ENCODE data around the gene RRM2.
A peak's percentile ranks its signal among the peaks of the same experiment; 100 is the strongest.

RRM2 gene

DNA sequence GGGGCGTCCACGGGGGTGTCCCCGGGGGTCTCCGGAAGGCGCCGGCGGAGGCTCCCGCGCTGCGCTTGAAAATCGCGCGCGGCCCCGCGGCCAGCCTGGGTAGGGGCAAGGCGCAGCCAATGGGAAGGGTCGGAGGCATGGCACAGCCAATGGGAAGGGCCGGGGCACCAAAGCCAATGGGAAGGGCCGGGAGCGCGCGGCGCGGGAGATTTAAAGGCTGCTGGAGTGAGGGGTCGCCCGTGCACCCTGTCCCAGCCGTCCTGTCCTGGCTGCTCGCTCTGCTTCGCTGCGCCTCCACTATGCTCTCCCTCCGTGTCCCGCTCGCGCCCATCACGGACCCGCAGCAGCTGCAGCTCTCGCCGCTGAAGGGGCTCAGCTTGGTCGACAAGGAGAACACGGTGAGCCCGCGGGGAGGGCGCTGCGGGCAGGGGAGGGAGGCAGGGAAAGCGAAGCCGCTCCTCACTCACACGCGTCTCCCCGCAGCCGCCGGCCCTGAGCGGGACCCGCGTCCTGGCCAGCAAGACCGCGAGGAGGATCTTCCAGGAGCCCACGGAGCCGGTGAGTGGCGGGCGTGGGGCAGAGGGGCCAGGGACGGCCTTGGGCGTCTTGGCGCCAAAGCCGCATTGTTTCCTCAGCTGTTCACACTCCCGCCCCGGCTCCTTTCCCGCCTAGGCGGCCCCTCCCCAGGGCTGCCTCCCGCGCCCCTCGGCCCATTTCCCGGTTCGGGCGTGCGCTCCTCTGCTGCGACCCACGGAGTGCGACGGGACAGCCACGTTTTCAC, at the start of gene RRM2:
RRM2 (plus strand) TSS at position 240 of the 781 bp plus-strand sequence; CDS start at position 300, 60 bp downstream.
- peak; percentile 88 for DNase-seq

GRCh38 chr2:10073706-10074105, 48.8 kb upstream of the RRM2 start:
- no peak for DNase-seq

DNA sequence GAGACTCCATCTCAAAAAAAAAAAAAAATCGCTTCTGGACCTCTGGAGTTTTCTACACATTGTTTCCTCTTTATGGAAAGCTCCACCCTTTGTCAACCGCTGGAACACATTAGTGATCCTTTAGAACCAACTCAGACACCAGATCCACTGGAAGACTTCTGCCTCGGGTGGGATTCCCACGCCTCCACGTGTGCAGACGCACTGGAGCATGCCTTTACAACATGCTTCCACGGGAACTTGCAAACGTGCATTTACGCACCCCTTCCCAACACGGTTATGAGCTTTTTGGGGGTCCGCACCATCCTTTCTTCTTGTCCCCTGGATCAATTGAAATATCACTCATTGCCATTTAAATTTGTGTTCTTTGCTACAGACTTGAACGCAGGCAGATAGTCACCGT, 47.4 kb upstream of the RRM2 start:
- DNase-seq, result no peak

DNA sequence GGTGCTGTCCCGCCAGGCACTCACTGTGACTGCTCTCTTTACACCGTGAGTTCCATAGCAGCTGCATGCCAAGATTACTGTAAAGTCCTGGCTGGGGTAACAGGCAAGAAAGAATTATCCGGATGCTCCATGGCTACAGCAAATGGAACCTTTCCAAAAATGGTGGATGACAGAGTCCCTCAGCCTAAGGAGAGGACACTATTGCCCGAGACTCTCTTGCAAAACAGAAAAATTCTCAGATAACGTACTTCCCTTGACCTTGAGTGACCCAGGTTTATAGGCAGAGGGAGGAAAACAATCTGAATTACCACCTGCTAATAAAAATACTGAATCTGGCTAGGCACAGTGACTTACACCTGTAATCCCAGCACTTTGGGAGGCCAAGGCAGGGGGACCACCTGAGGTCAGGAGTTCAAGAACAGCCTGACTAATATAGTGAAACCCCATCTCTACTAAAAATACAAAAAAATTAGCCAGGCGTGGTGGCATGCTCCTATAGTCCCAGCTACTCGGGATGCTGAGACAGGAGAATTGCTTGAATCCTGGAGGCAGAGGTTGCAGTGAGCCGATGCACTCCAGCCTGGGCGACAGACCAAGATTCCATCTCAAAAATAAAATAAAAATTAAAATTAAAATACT, 46.8 kb upstream of the RRM2 start:
- no peak for DNase-seq

DNA sequence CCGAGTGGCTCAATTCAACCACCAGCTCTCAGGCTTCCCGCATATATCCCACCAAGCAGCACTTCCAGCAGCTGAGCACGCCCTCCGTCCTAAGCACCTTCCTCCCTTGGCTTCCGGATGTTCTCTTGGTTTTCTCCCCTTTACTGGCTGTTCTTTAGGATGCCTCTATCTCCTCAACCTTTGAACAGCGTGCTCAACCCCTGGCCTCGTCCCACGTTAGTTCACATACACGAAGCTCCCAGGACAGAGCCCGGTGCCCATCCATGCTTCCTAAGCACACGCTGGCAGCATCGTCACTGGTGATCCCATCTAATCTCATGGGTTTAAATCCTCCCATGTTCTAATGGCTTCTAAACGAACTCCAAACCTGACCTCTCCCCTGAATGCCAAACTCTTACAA, 46.0 kb upstream of the RRM2 start:
- DNase-seq, result no peak

DNA sequence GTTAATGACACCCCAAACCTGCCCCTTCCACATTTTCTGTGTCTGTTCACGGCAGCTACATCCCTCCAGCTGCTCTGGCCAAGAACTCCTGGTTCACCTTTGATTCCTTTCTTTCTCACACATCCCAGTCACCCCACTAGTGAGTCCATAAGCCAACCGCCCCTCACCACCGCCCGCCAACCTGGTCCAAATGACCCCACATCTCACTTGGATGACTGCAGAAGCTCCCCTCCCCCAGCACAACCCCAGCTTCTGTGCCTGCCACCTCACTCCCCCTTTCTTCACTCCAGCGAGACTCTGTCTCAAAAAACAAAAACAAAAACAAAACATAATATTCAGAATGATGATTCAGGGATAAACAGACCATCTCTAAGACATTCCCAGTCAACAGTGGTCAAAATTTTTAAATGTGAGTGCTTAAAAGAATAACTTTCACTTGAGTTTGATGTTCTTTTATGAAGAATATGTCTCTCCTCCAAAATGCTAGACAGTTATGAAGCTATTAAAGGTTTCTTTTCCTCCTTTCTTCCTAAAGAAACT, 45.5 kb upstream of the RRM2 start:
- DNase-seq, result no peak

DNA sequence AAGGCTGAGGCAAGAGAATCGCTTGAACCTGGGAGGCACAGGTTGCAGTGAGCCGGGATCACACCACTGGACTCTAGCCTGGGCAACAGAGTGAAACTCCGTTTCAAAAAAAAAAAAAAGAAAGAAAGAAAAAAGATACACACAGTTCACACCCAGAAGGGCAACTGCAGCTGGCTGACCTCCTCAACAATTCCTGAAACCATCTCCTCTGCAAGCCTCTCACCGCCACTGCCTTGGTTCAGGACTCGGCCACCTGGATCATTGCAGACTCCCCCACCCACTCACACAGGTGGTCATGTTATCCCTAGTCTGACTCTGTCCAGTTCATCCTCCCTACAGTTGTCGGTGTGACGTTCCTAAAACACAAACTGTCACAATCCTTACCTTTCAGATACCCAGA, 44.5 kb upstream of the RRM2 start:
- no peak for DNase-seq

GRCh38 chr2:10078704-10079265, 43.8 kb upstream of the RRM2 start:
- no peak for DNase-seq

DNA sequence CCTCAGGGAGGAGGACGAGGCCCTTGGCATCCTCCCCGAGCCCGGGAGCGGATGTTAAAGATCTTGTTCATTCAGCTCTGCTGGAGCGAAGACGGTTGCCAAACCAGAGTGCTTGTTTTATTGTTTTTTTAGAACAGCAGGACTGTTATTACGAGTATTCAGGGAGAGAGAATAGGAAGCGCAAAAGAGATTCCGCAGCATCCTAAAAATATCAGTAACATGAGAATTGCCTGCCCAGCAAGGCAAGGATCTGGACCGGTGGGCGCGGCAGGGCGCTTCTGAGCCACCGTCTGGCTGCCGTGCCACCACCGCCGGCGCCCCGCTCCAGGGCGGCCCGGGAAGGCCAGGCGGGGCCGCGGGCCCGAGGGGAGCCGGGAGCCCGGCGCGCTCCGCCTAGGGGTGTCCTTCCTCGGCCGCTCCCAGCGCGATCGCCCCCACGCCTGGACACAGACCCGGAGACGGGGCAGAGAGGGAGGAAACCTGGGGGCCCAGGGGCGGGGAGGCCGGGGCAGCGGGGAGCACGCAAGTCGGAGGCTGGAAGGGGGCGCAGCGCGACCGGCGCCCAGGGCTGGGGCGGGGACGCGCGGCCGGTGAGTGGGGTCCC, 43.2 kb upstream of the RRM2 start:
- DNase-seq, result peak; percentile 4

GRCh38 chr2:10079870-10080535, 42.5 kb upstream of the RRM2 start, which contains the start of gene CYS1:
TSS of gene CYS1 (minus strand) at chr2:10080411. CDS start at chr2:10080223, 188 bp downstream.
- DNase-seq, result no peak

DNA sequence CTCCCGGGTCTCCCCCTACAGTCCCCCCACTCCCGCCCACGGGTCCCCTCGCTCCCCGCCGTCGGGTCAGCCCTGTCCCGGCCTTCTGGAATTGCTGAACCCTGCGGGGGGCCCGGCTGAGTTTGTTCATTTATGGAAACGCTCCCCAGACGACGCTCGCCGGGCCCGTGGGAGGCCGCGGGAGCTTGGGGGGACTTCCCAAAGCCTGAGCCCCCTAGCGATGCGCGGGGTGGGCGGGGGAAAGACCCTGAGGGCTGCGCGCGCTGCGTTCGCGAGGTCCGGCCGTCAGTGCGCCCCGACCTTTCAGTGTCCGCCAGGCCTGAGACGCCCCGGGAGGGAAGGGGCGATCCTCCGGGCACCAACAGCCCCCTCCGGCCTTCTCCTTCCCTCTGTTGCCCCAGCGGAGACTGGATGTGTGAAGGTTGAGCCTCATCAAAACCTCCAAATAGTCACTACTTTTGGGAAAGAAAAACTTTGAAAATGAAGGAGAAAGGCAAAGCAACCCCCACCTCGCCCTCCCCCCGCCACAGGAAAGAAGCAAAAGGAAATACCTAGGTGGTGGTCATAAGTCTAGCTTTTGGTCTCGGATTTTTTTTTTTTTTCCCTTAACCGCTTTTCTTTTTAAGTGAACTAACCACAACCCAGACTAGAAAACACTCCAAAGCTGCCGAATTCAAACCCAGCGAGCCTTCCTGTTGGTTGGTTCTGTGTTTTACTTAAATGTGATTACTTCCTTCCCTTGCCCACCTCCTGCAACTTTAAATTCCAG, 41.8 kb upstream of the RRM2 start:
- DNase-seq, result peak; percentile 8

DNA sequence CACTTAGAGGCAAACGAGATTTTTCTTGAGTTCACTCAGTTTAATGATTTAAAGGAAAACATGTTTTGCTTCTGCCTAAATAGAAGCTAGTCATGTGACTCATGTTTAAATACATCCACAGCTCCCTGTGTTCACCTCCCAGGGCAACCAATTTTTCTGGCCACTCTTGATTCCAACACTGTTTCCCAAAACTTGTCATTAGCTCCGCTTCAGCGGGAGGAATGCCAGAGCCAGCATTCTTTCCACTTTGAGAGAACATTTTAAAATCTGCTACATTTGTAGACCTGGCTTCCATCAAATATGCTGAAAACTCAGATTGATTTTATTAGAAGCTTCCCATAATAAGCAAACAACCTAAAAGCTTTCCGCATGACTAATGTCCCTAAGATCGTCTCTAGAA, 39.5 kb upstream of the RRM2 start:
- DNase-seq, result no peak

DNA sequence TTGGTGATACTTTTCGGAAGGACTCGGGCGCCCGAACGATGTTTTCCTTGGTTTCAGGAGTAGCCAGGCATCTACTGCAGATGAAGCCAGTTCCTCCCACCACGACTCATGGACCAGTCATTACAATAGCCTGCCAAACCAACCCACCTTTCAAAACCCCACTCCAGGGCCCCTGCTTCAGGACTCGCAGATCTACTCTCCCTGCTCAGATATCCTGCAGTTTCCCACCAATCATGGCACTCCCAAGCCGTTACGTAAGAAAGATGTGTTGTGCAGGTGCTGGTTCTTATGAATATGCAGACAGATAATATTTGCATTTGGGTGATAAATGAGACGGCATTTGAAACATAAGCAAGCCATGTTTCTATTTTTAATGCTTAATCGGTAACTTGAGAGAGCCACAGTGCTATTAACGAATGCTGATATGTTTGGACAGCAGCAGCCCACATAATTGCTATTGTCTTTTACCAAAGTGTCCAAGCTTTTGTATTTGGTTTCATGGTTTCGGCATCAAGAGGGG, 38.8 kb upstream of the RRM2 start:
- DNase-seq, result no peak

- DNase-seq, result no peak
Measured at GRCh38 chr2:10084223-10084865, 38.2 kb upstream of the RRM2 start.

DNA sequence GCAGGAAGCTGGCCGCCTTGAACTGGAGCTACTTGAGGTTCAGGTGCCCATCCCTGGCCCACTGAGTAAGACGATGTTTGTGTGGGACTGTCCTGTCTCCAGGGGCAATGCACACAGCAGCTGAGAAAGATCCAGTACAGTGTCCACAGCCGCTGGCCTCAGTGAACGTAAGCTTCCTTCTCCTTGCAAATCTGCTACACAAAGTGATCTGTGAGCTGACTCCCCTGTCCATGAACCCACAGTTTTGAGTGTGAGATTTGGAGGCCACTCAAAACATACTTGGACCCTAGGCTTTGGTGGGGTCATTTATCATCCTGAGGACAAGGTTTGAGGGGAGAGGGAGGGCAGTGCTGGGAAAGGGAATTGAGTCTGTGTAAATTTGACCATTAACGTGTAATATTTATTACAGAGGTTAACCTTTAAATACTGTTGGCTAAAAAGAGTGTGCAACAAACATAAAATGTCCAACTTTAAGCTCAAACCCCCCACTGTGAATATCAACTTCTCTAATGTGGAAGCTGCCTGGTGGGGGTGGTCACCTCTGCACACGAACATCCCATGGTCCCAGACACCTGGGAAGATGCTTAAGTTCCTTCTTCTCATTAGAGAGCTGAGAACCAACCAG, 37.4 kb upstream of the RRM2 start:
- DNase-seq, result no peak

- DNase-seq, result no peak
Measured at GRCh38 chr2:10085668-10086059, 36.9 kb upstream of the RRM2 start.

DNA sequence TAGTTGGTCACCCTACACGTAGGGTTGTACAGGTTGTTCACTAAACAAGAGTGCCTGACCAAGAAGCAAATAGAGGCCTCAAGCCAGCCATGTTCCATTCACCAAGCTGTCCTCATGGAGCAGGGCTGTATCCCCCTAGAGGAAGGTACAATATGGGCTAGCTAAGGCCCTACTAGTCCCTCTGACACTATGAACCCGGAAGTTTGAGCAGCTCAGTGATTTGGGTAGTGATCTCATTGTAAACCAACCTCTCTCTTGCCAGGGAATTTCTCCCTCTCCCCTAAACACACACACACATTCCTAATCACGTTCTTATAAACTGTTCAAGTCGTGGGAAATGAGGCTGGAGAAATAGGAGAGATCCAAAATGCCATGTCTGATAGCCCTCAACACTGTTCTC, 35.6 kb upstream of the RRM2 start:
- no peak for DNase-seq

DNA sequence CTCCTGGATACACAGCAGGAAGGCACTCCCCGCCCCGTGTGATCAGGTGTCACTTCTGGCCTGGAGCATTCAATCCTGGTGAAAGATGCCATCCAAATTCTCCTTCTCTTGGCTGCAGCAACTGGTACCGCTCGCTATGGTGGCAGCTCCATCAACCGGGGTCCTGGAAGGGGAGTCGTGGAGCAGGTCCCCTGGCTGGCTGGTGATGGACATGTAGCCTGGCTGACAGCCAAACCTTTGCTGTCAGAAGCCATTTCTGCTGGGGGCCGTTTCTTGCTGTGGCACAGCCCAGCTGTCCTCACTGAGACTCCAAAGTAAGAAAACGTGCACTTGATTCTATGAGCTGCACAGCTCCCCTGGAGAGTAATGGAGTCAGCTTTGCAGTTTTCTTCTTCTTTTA, 35.2 kb upstream of the RRM2 start:
- DNase-seq, result no peak

- DNase-seq, result no peak
Measured at GRCh38 chr2:10089565-10090190, 32.9 kb upstream of the RRM2 start.

DNA sequence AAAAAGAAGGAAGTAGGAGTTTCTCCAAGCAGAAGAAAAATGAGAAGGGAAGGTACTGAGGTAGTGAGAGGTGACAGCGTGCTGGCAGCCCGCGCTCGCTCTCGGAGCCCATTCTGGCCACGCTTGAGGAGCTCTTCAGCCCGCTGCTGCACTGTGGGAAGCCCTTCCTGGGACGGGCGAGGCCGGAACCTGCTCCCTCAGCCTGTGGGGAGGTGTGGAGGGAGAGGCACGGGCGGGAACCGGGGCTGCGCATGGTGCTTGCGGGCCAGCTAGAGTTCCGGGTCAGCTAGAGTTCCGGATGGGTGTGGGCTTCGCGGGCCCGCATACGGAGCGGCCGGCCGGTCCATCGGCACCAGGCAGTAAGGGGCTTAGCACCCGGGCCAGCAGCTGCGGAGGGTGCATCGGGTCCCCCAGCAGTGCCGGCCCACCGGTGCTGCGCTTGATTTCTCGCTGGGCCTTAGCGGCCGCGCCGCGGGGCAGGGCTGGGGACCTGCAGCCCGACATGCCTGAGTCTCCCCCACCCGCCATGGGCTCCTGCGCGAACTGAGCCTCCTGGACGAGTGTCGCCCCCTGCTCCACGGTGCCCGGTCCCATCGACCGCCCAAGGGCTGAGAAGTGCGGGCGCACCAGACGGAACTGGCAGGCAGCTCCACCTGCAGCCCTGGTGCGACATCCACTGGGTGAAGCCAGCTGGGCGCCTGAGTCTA, 31.2 kb upstream of the RRM2 start:
- DNase-seq, result peak; percentile 30
